Measurements from ENCODE around the gene ZNF618. TPM values are rescaled to one million over a fixed set of nuclear protein-coding genes. Genes with fewer than 3 reads are reported as not detected.

ZNF618 gene
- total RNA-seq, 1 donor from 2014 or later, result 12.1 TPM

GRCh38 chr9:114057161-114057885 lies 181.2 kb downstream of the ZNF618 start:
- TF ChIP-seq CTCF (IDR thresholded peaks at IDR 0.05; ENCODE audit: insufficient read depth, low read length, poor library complexity, severe bottlenecking), result no peak
- no peaks in the 10 kb centered on the region for H3K36me3 ChIP-seq (ENCODE audit: control insufficient read depth, insufficient read depth, low read length)

GRCh38 chr9:114058688-114059046 lies 182.6 kb downstream of the ZNF618 start:
- no peak for TF ChIP-seq CTCF (IDR thresholded peaks at IDR 0.05; ENCODE audit: insufficient read depth, low read length, poor library complexity, severe bottlenecking)
- DNase-seq (ENCODE audit: low read depth), result no peak

More at GRCh38 chr9:114057161-114057885, 181.2 kb downstream of the ZNF618 start:
- no peaks in the 10 kb centered on the region for H3K27me3 ChIP-seq (ENCODE audit: control insufficient read depth, insufficient read depth, low read length)
- no peak overlapping the region for H3K4me3 ChIP-seq (ENCODE audit: low read depth, low read length)
- no peak for DNase-seq (ENCODE audit: low read depth)

GRCh38 chr9:114059047-114059803 lies 183.1 kb downstream of the ZNF618 start:
- H3K36me3 ChIP-seq (ENCODE audit: control insufficient read depth, insufficient read depth, low read length), result no peaks in the 10 kb centered on the region
- no peak for TF ChIP-seq CTCF (IDR thresholded peaks at IDR 0.05; ENCODE audit: insufficient read depth, low read length, poor library complexity, severe bottlenecking)
- H3K27me3 ChIP-seq (ENCODE audit: control insufficient read depth, insufficient read depth, low read length), result no peaks in the 10 kb centered on the region
- H3K4me3 ChIP-seq (ENCODE audit: low read depth, low read length), result no peak overlapping the region
- no peak for DNase-seq (ENCODE audit: low read depth)

More at GRCh38 chr9:114058688-114059046, 182.6 kb downstream of the ZNF618 start:
- H3K27me3 ChIP-seq (ENCODE audit: control insufficient read depth, insufficient read depth, low read length), result no peaks in the 10 kb centered on the region
- H3K4me3 ChIP-seq (ENCODE audit: low read depth, low read length), result no peak overlapping the region
- H3K36me3 ChIP-seq (ENCODE audit: control insufficient read depth, insufficient read depth, low read length), result no peaks in the 10 kb centered on the region

GRCh38 chr9:114060070-114060469 lies 184.0 kb downstream of the ZNF618 start:
- DNase-seq (ENCODE audit: low read depth), result no peak
- H3K27me3 ChIP-seq (ENCODE audit: control insufficient read depth, insufficient read depth, low read length), result no peaks in the 10 kb centered on the region
- no peaks in the 10 kb centered on the region for H3K36me3 ChIP-seq (ENCODE audit: control insufficient read depth, insufficient read depth, low read length)
- no peak for TF ChIP-seq CTCF (IDR thresholded peaks at IDR 0.05; ENCODE audit: insufficient read depth, low read length, poor library complexity, severe bottlenecking)
- no peak overlapping the region for H3K4me3 ChIP-seq (ENCODE audit: low read depth, low read length)

GRCh38 chr9:114060711-114061110 lies 184.6 kb downstream of the ZNF618 start:
- DNase-seq (ENCODE audit: low read depth), result no peak
- no peak overlapping the region for H3K4me3 ChIP-seq (ENCODE audit: low read depth, low read length)
- H3K27me3 ChIP-seq (ENCODE audit: control insufficient read depth, insufficient read depth, low read length), result no peaks in the 10 kb centered on the region
- no peak for TF ChIP-seq CTCF (IDR thresholded peaks at IDR 0.05; ENCODE audit: insufficient read depth, low read length, poor library complexity, severe bottlenecking)
- H3K36me3 ChIP-seq (ENCODE audit: control insufficient read depth, insufficient read depth, low read length), result no peaks in the 10 kb centered on the region

Data from kidney epithelial cell (primary cell).